ENCODE data around the gene GLUD1.

GRCh38 chr10:87068281-87068680 lies 26.4 kb downstream of the GLUD1 start:
- TF ChIP-seq ZBTB20 (tag by site-specific recombination; IDR thresholded peaks at IDR 0.05) (no peak), CTCF (tag by site-specific recombination; IDR thresholded peaks at IDR 0.05) (no peak), REST (tag by site-specific recombination; IDR thresholded peaks at IDR 0.05) (no peak), ATF2 (tag by site-specific recombination; IDR thresholded peaks at IDR 0.05; ENCODE audit: low read depth) (no peak), ZNF521 (tag by site-specific recombination; IDR thresholded peaks at IDR 0.05) (no peak), ZNF580 (tag by site-specific recombination; IDR thresholded peaks at IDR 0.05) (no peak), ZNF23 (tag by site-specific recombination; IDR thresholded peaks at IDR 0.05; ENCODE audit: borderline replicate concordance) (no peak), ZFP41 (tag by site-specific recombination; IDR thresholded peaks at IDR 0.05; ENCODE audit: borderline replicate concordance) (no peak), MZF1 (tag by site-specific recombination; IDR thresholded peaks at IDR 0.05; ENCODE audit: borderline replicate concordance) (no peak), YY2 (tag by site-specific recombination; IDR thresholded peaks at IDR 0.05) (no peak), ZNF354C (tag by site-specific recombination; IDR thresholded peaks at IDR 0.05; ENCODE audit: borderline replicate concordance, low read depth) (no peak)
